Endothelial cell of umbilical vein (primary cell): ENCODE measurements around the gene NMBR. TPM values are rescaled to one million over a fixed set of nuclear protein-coding genes. Genes with fewer than 3 reads are reported as not detected.

Experiments
- BruUV-seq: library from RNA; stranded (reverse); fragments of 400-500 nt; replicated peaks from 2 replicates; lab custom pipeline; 2021; lab: Mats Ljungman, UMichigan
- CTCF ChIA-PET: fragments of 300-600, 350-600 bp; sonication (Branson Sonifier 250); formaldehyde crosslinking; loops from one replicate; lab custom pipeline; 2021; ENCODE audit warnings: antibody characterized with exemption, inconsistent platforms; lab: Charles Lee
- POLR2A ChIA-PET: fragments of 300-600, 350-600 bp; sonication (Branson Sonifier 250); formaldehyde crosslinking; loops from one replicate; lab custom pipeline; 2021; ENCODE audit warnings: antibody characterized with exemption, inconsistent platforms; lab: Charles Lee
- DNase-seq: peaks from one replicate; pipeline ENCODE4 v3.0.0-alpha.2; 2011; ENCODE audit warnings: low read depth, low spot score
- FAIRE-seq: peaks from 2 replicates; lab custom pipeline; 2011; peaks lifted over from hg19 to GRCh38; lab: Jason Lieb, UNC
- H2AFZ ChIP-seq: 2 replicates; pipeline ENCODE4 v1.6.0; 2012; ENCODE audit warnings: low read depth, low read length, control low read depth, inconsistent platforms
- H3K27ac ChIP-seq: 2 replicates; pipeline ENCODE4 v1.5.1; 2011; ENCODE audit warnings: low read depth, mild to moderate bottlenecking, control low read depth, low read length, moderate library complexity; ENCODE audit not compliant: insufficient read depth
- H3K27me3 ChIP-seq, 2 experiments: 2 replicates each; pipeline versions ENCODE4 v1.6.0 to v1.6.1; 2011; ENCODE audit warnings: low read length in 2 of 2, mixed read lengths in 1 of 2; ENCODE audit not compliant: control insufficient read depth in 2 of 2, insufficient read depth in 2 of 2
- H3K36me3 ChIP-seq, 2 experiments: 2 replicates in 1 of 2; 3 replicates in 1 of 2; pipeline ENCODE4 v1.5.1; 2011; ENCODE audit warnings: low read length in 2 of 2, mild to moderate bottlenecking in 1 of 2, moderate library complexity in 1 of 2; ENCODE audit not compliant: control insufficient read depth in 2 of 2, insufficient read depth in 2 of 2; ENCODE audit errors: extremely low read depth in 1 of 2
- H3K4me1 ChIP-seq: 3 replicates; pipeline ENCODE4 v1.5.1; 2011; ENCODE audit warnings: mild to moderate bottlenecking, low read length; ENCODE audit not compliant: control insufficient read depth, insufficient read depth; ENCODE audit errors: extremely low read depth
- H3K4me2 ChIP-seq: 2 replicates; pipeline ENCODE4 v1.6.1; 2011; ENCODE audit warnings: low read length, control low read depth, mixed read lengths; ENCODE audit not compliant: insufficient read depth
- H3K4me3 ChIP-seq, 3 experiments: fragments of 200-600 bp in 1 of 3; sonication (generic), shearing (Covaris generic) in 1 of 3; replicated peaks in 1 of 3; 2 replicates each; pipeline ENCODE4 v1.5.1; 2011 to 2016; ENCODE audit warnings: control low read depth in 3 of 3, low read length in 3 of 3, mild to moderate bottlenecking in 2 of 3, inconsistent platforms in 1 of 3, low read depth in 1 of 3, moderate library complexity in 1 of 3; ENCODE audit not compliant: insufficient read depth in 1 of 3
- H3K79me2 ChIP-seq: 2 replicates; pipeline ENCODE4 v1.6.0; 2012; ENCODE audit warnings: low read length, inconsistent platforms; ENCODE audit not compliant: control insufficient read depth, insufficient read depth
- H3K9ac ChIP-seq: replicated peaks from 2 replicates; pipeline ENCODE3; 2011; ENCODE audit warnings: low read length, control low read depth; ENCODE audit not compliant: insufficient read depth; ENCODE audit errors: extremely low read depth
- H3K9me1 ChIP-seq: replicated peaks from 3 replicates; pipeline ENCODE4 v1.6.0; 2011; ENCODE audit warnings: mild to moderate bottlenecking, low read length; ENCODE audit not compliant: control insufficient read depth, insufficient read depth; ENCODE audit errors: extremely low read depth
- H3K9me3 ChIP-seq: replicated peaks from 2 replicates; pipeline ENCODE4 v1.5.1; 2012; ENCODE audit warnings: low read length, inconsistent platforms; ENCODE audit not compliant: control insufficient read depth, insufficient read depth
- H4K20me1 ChIP-seq: replicated peaks from 2 replicates; pipeline ENCODE3; 2011; ENCODE audit warnings: mild to moderate bottlenecking, low read length; ENCODE audit not compliant: control insufficient read depth, insufficient read depth; ENCODE audit errors: extremely low read depth
- FOS ChIP-seq: IDR thresholded peaks from 2 replicates; pipeline ENCODE4 v1.6.1; 2011; ENCODE audit warnings: mild to moderate bottlenecking, low read length, moderate library complexity, borderline replicate concordance; ENCODE audit not compliant: insufficient read depth
- GATA2 ChIP-seq: IDR thresholded peaks from 2 replicates; pipeline ENCODE4 v1.7.0; 2011; ENCODE audit warnings: low read depth, mild to moderate bottlenecking, moderate library complexity, mixed read lengths, low read length; ENCODE audit not compliant: insufficient read length, insufficient read depth
- MAX ChIP-seq: IDR thresholded peaks from 2 replicates; pipeline ENCODE4 v1.6.1; 2011; ENCODE audit not compliant: insufficient read depth, insufficient read length
- MYC ChIP-seq: IDR thresholded peaks from one replicate; pipeline ENCODE4 v1.6.1; 2011; ENCODE audit warnings: mild to moderate bottlenecking, low read depth, low read length
- POLR2AphosphoS5 ChIP-seq: IDR thresholded peaks from 2 replicates; pipeline ENCODE4 v1.6.1; 2012; ENCODE audit warnings: low read depth, mild to moderate bottlenecking, control low read depth, low read length, moderate library complexity; ENCODE audit not compliant: insufficient read depth
- dilution Hi-C: fragments of 300-500 bp; cut with MboI; formaldehyde crosslinking; loops from one replicate; pipeline ENCODE4 v1.15.0; 2019; ENCODE audit warnings: low sequenced_read_pairs; ENCODE audit not compliant: extremely low pct_ligation_motif_present
- intact Hi-C: fragments of 100-400 bp; cut with micrococcal nuclease; formaldehyde crosslinking; loops from one replicate; pipeline ENCODE4 v1.10.0; 2022
- polyA plus RNA-seq, 4 experiments: library from polyadenylated mRNA; depleted of rRNA in 3 of 4; stranded (reverse) in 3 of 4; unstranded in 1 of 4; fragments of >200 nt; gene quantifications; 2 replicates each; pipeline versions ENCODE4 v1.2.1 to v1.2.3, GENCODE V29; 2011 to 2012; ENCODE audit warnings: missing spikeins in 1 of 4
- total RNA-seq: library from RNA; stranded (reverse); gene quantifications from 2 replicates; pipeline ENCODE4 v1.2.3, GENCODE V29; 2021
- TF ChIP-seq, protein P1 (sequence below), 2 donors: IDR thresholded peaks; 1 replicate in 1 of 2; 2 replicates in 1 of 2; pipeline ENCODE4 v1.5.1; 2011; ENCODE audit warnings: low read length in 2 of 2, mild to moderate bottlenecking in 2 of 2, moderate library complexity in 2 of 2, control low read depth in 1 of 2, inconsistent platforms in 1 of 2, low read depth in 1 of 2; ENCODE audit not compliant: insufficient read depth in 1 of 2; ENCODE audit errors: extremely low read depth in 1 of 2

The NMBR gene
- total and polyA plus RNA-seq, 2 donors (not counting 3 experiments of a cell fraction or from before 2014, with no cell fraction given) = not detected

- Histone ChIP-seq H3K27me3 (no peaks in the 10 kb centered on the region), H3K27ac (no peak overlapping the region), H3K9ac (no peak overlapping the region), H3K9me1 (no peaks in the 10 kb centered on the region), H3K4me1 (peaks cover 2% of the 10 kb centered on the region), H3K9me3 (no peaks in the 10 kb centered on the region), H3K79me2 (no peaks in the 10 kb centered on the region), H3K4me3 (no peak overlapping the region), H2AFZ (no peak overlapping the region), H4K20me1 (no peaks in the 10 kb centered on the region), H3K36me3 (no peaks in the 10 kb centered on the region), H3K4me2 (no peak overlapping the region)
- ChIA-PET CTCF (interaction anchor here (1.0 to 1.4 kb wide), 2 partner anchors 24 to 27 kb away, joined by 3 to 7 read pairs; no protein-coding TSS in a partner anchor), POLR2A (no interaction called here)
- dilution Hi-C loops (no loop called here), intact Hi-C loops (no loop called here)
- no TSS peak for BruUV-seq
- TF ChIP-seq POLR2AphosphoS5 (no peak), MAX (no peak), MYC (no peak), FOS (no peak), GATA2 (no peak)
- TF ChIP-seq, protein P1, sequence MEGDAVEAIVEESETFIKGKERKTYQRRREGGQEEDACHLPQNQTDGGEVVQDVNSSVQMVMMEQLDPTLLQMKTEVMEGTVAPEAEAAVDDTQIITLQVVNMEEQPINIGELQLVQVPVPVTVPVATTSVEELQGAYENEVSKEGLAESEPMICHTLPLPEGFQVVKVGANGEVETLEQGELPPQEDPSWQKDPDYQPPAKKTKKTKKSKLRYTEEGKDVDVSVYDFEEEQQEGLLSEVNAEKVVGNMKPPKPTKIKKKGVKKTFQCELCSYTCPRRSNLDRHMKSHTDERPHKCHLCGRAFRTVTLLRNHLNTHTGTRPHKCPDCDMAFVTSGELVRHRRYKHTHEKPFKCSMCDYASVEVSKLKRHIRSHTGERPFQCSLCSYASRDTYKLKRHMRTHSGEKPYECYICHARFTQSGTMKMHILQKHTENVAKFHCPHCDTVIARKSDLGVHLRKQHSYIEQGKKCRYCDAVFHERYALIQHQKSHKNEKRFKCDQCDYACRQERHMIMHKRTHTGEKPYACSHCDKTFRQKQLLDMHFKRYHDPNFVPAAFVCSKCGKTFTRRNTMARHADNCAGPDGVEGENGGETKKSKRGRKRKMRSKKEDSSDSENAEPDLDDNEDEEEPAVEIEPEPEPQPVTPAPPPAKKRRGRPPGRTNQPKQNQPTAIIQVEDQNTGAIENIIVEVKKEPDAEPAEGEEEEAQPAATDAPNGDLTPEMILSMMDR (IDR thresholded peaks at IDR 0.05; ENCODE audit: extremely low read depth in 1 of 2, insufficient read depth in 1 of 2, low read depth in 1 of 2, low read length in 2 of 2) = no peak
- no peak for FAIRE-seq
- DNase-seq = no peak
Observed at GRCh38 chr6:142183351-142183750, 36.4 kb upstream of the NMBR start.
